AG20443 (cell line): ENCODE measurements around the gene ICOSLG.
"Not testable (repeated sequence)": the region's sequence is repeated elsewhere in the genome, so short reads cannot be mapped to it uniquely, and the experiment has no call there.

Experiments used
- DNase-seq: peaks from one replicate; pipeline ENCODE4 v3.0.0; 2012; ENCODE audit warnings: low spot score, mixed read lengths

The ICOSLG gene

DNA sequence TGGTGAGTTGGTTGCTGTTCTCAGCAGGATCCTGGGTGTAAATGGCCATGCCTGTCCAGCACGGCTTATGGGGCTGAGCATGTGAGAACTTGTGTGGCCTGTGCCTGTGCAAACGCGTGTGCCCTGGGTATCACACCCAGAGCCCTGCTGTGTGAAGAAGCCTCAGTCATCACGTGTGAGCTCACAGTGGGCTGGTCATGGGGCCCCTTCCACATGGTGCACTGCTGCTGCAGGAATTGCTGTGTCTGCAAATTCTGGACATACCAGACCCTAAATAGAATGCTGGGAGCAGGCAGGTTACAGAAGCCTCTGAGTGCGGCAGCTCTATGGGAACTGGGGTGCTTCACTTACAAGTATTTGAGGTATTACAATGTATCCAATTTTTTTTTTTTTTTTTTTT lies 17.4 kb downstream of the ICOSLG start:
- not testable (repeated sequence) for DNase-seq

DNA sequence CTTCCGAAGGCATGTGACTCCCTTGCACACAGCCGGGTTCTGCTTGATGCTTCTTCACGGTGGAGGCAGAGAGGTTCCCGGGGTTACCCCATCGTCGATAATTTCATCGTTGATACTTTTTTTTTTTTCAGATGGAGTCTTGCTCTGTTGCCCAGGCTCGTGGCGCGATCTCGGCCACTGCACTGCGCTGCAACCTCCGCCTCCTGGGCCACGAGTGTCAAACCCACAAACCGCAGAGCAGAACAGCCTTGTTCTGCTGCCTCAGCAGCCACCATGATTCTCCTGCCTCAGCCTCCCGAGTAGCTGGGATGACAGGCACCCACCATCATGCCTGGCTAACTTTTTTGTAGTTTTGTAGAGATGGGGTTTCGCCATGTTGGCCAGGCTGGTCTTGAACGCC lies 20.1 kb downstream of the ICOSLG start:
- DNase-seq: not testable (repeated sequence)

DNA sequence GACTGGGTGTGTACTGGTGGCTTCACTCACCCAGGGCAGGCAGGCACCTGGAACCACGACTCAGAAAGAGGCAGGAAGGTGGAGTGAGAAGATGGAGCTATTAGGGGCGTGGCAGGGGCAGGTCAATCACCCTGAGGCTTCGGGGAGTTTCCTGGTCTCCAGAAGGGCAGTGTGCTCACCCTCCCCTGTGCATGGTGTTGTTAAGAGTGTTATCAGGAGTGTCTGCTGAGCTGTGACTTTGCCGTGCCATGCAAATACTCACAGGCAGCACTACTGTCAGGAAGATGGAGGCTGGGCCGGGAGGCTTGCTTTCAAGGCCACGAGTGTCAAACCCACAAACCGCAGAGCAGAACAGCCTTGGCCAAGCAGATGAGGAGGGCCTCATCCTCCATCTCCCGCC lies 22.3 kb downstream of the ICOSLG start:
- not testable (repeated sequence) for DNase-seq

DNA sequence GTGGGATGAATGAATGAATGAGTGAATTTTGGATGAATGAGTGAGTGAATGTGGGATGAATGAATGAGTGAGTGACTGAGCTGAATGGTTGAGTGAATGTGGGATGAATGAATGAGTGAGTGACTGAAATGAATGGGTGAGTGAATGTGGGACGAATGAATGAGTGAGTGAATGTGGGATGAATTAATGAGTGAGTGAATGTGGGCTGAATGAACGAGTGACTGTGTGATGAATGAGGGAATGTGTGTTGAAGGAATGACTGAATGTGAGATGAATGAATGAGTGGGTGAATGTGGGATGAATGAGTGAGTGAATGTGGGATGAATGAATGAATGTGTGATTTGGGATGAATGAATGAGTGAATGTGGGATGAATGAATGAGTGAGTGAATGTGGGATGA lies 28.8 kb downstream of the ICOSLG start:
- DNase-seq: not testable (repeated sequence)

DNA sequence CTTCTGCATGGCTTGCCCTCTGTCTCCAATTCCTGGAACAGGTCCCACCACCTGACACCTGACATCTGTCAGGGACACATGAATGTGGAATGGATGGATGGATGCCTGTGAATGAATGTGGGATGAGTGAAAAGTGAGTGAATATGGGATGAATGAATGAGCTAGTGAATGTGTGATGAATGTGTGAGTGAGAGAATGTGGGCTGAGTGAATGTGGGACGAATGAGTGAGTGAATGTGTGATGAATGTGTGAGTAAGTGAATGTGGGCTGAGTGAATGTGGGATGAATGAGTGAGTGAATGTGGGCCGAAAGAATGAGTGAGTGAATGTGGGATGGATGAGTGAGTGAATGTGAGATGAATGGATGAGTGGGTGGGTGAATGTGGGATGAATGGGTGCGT lies 29.2 kb downstream of the ICOSLG start:
- not testable (repeated sequence) for DNase-seq

DNA sequence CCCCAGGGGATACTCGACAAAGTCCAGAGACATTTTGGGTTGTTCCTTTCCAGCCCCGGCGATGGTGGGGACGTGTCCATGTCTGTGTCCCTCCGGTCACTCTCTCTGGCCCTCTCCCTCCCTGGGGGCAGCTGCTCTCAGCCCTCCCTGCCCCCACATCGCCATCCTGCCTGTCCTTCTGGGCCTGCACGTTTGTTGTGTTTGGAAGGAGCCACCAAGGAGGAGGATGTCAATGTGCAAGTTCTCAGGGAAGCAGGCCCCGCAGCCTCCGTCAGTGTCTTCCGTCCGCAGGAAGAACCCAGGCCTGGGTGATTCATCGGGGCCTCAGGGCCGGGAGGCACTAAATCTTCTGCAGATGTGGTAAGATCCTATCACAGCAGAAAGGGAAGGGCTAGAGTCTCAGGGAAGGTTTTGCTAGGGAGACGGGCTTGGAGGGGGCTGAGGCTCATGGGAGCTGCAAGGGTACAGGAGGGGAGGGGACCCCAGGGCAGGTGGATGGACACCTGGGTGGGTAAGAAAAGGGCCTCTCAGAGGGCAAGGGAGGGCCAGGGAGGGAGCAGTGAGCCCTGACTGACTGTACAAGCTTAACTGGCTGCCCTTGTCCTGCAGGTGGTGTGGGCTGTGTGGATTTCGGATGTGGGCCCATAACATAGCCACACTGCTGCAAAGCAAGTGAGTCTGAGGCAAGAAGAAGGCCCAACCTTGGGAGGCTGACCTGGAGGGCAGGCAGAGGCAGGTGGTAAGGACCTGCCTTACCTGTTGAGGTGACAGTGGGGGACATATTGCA lies 32.7 kb downstream of the ICOSLG start:
- not testable (repeated sequence) for DNase-seq

DNA sequence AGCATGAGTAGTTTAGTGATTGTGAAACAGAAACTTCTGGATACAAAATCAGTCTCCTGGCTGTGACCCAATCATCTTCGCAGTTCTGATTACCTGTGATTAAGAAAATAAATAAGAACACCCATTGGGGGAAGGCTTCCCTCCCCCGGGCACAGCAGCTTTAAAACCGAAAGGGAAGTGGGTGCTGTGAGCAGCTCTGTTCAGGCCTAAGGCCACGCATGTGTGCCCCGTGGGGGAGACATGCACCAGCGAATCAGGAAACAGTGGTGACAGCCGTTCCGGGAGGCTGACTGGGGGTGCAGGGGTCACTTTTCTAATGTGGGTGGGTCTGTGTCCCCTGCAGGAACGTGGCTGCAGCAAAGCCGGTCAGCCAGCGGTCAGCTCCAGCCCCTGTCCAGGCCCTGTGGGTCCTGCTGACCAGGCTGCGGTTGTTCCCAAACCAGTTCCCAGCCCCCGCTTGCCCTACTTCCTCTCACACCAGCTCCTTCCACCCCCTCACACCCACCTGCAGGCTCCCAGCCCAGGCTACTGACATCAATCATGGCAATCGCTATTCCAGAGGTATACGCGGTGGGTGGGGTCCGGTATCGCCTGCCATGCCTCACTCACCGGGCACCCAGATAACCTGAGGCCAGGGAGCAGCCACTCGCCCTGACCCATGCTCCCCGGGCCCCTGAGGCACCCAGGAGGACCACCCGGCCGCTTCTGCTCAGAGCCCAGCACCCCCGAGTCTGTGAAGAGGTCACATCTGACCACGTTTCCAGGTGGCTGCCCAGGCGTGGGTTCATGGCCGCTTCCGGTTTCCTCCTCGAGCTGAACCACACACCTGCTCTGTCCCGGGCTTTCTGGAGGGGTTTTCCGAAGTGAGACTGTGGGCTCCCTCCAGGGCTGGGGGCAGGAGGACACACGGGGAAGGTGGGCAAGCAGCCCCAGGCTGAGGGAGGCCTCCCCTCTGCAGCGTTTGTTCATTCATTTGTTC lies 33.8 kb downstream of the ICOSLG start:
- DNase-seq: not testable (repeated sequence)

DNA sequence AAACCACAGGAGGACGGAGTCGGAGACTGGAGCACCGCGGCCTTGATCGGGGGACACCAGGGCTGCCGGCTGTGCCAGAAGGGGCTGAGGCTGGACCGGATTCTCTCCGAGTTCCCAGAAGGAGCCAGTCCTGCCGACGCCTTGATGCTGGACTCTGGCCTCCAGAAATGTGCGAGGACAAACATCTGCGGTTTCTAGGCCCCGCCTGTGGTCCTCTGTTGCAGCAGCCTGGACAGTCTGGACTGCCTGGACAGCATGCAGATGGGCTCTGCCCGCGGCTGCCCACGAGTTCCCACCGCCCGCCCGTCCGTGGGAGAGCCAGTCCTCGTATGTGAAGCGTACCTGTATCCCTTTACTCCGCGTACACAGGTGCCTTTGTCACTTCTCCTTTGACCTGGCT lies 34.6 kb downstream of the ICOSLG start:
- DNase-seq: not testable (repeated sequence)

DNA sequence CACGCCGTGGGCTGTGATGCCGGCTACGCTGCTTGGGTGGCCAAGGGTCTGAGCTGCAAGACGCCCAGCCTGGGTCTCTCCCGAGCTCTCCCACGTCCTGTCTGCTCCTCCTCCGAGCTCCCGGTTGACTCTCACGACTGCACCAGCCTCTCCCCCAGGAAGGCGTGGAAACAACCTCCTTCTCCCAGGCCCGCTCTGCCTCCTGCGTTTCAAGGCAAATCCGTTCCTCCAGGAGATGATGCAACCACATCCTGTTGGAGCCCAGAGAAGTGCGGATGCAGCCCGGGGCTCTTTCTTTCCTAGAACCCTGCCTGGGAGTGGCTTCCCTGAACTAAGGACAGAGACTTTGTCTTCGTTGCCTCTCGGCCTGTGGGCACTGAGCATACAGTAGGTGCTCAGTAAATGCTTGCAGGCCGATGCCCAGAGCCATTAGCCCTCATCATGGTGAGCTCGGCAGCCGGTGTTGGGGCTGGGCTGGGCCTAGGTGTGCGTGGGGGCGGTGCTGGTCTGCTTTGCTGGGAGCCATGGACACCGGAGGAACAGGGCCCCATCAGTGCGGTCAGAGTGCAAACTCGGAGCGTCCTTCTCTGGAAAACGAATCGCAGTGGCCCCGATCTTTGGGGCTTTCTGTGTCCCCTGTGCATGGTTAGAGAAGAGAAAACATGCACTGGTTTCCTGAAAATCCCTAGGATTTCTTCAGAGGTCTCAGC lies 38.0 kb downstream of the ICOSLG start:
- DNase-seq: not testable (repeated sequence)

DNA sequence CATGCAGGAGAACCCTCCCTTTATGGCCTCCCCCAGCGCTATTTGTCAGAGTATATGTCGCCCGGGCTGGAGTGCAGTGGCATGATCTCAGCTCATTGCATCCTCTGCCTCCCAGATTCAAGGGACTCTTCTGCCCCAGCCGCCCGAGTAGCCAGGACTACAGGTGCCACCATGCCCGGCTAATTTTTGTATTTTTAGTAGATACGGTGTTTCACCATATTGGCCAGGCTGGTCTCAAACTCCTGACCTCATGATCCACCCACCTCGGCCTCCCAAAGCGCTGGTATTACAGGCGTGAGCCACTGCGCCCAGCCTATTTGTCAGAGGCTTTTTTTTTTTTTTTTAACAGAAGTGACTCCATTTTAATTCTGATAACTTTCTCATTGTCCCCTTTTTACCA lies 40.7 kb downstream of the ICOSLG start:
- not testable (repeated sequence) for DNase-seq

DNA sequence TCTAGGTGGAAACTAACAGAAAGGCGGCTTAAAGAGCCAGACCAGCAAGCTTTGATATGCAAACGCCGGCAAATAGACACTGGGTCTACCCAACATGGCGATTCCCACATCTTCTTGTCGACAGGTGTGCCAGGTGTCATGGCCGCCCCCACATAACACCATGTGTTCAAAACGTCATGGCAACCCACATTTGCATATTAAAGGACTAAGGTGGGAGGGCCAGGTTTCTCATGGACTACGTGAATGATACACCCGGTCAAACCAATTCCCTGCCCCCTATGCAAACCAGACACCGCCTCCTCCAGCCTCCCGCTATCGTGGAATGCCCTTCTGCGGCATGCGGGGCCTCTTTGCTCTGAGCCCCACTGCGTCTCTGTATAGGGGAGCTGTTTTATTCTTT lies 41.3 kb downstream of the ICOSLG start:
- no peak for DNase-seq

DNA sequence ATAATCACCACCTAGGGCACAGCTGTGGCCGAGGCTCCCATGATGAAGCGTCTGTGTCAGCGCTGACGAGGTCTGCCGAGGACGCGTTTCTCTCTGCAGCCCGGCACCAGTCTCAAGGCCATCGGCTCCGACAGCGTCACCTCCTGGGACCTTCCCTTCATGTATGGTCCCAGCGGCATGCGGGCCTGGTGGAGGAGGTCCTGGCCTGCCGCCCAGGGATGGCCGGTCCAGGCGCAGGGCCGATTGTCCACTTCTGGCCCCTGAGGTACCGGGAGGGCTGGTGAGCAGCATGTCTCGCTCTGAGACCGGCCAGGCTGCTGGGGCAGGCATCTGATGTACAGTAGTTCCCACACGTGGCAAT lies 43.6 kb downstream of the ICOSLG start:
- not testable (repeated sequence) for DNase-seq

DNA sequence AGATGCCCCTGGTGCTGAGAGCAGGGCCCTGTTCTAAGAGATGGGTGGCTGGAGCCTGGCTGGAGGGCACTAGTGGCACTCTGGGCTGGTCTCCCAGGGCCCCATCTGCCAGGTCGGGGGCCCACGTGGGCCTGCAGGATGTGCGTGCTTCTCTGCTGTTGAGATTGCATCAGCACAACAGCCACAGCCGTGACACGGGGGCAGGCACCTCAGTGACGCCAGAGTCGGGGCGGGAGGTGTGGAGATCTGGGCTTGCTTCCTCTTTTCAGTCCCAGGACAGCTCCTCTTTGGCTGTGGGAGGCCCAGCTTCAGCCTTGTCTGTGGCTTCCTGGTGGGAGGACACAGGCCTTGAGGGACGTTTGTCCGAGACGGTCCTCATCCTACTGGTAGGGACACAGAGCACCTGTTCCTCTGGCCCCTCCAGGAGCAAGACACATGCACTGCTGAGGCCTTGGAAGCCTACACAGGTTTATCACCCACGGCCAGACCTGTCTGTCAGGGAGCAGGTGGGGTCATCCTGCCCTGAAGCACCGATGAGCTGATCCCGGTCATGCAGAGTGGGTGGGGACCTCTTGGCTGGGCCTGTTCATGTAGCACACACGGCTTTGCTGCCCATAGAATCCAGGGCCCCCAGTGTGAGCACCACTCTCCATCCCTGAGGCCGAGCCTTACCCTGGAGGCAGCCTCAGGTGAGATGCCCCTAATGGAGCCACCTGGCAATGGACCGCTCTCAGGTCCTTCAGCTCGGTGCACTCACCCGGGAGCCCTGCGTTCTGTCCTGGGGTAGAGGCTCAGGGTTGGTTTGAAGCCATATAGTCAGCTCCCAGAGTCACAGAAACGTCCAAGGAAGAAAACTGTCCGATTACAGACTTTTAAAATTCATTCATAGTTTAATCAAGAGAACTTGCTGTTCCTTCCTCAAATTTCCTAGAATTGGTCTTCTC lies 44.3 kb downstream of the ICOSLG start:
- DNase-seq: not testable (repeated sequence)

DNA sequence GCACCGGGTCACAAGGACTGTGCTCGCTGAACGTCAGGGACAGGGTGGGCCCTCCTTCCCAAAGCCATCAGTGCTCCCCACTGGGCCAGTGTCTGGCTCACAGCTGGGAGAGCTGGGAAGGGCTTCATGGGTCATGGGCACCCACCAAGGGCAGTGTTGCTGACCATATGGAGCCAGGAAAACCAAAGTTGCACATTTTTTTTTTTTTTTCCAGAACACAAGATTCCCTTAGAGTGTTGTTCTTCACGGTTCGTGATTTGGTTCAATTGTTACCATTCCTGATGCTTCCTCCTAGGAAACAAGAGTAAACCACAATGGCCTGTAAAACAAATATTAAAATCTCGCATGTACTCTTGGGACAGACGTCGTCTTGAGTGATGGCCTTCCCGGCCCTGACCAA lies 45.9 kb downstream of the ICOSLG start:
- DNase-seq: not testable (repeated sequence)

DNA sequence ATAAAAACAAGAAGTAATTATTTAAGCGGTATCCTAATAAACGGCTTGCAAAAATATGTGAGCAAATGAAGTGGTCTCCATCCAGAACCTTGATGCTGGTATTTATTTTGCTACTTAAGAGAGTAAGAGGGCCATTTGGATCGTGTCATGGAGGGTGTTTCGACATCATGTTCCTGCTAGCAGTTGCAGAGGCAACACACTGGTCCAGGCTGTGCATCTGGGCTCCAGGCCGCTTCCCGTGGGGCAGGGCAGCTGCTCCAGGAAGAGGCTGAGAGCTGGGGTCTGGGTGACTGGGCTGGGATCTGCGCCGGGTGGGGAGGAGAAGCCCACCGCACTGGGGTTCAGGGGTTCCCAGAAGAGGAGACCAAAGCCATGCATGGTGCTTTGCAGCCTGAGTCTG lies 46.3 kb downstream of the ICOSLG start:
- DNase-seq: not testable (repeated sequence)

DNA sequence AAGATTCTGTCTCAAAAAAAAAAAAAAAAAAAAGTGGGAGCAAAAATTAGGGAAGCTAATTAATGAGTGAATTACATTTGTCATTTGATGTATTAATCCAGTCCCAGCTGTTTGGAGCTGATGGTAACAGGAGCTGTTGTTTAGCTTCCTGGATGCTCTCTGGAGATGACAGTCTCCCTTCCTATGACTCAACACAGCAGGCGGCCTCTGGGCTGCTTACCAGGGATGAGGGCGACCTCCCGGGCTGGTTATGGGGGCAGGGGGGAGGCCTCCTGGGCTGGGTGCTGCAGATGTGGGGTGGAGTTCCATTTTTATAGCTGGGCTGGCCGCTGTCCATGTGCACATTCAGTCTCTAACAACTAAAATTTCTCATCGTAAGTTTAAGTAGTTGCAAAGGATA lies 47.6 kb downstream of the ICOSLG start:
- not testable (repeated sequence) for DNase-seq

DNA sequence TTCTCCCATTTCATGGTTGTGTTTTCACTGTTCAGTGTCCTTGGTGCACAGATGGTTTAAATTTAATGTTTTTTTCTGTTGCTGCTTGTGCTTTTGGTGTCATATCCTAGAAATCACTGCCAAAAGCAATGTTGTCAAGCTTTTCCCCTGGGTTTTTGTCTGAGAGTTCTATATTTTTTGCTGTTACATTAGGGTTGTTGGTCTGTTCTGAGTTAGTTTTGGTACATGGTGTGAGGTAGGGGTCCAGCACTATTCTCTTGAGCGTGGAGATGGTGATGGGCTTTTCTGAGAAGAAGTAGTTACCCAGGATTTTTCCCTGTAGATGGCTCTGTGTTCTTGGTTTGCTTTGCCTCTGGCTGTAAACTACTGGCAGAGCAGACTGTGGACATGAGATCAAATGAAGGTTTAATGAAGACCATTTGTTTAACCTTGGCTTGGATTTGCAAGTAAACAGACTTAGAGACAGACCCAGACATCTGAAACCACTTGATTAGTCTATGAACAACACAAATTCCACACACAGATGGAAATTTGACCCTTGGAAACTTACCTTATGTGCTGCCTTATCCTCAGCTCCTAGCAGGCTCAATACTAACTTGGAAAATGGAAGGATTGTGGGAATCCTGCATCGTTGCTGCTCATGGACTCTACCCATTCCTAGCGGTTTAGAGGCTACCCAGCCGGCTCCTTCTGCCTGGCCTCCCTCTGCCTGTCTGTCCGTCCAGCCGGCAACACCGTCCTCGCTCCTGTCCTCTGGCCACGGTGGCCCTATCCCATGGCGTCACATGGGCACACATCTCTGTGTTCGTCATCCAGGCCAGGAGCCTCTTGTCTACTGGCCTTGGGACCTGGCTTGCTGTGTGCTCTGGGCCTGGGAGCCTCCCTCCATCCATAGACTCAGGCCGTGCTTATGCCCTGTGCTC lies 50.1 kb downstream of the ICOSLG start:
- not testable (repeated sequence) for DNase-seq

DNA sequence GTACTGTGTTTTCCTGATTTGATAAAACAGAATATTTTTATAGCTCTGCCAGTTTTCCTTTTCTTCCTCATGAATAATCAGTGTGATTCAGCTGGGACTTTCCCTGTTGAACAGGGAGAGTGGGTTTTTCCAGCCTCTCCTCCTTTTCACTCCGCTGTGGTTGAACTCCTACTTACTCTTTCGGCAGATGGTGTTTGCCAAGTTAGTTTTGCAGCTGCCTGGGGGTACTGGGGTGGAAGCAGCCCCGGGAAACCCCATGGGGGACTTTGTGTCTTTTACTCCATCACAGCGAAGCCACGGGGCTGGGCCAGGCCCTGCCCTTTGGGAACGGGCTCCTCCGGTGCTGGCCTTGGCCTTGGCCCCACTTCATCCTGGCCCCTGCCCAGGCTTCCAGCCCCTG lies 55.9 kb downstream of the ICOSLG start:
- DNase-seq: not testable (repeated sequence)

DNA sequence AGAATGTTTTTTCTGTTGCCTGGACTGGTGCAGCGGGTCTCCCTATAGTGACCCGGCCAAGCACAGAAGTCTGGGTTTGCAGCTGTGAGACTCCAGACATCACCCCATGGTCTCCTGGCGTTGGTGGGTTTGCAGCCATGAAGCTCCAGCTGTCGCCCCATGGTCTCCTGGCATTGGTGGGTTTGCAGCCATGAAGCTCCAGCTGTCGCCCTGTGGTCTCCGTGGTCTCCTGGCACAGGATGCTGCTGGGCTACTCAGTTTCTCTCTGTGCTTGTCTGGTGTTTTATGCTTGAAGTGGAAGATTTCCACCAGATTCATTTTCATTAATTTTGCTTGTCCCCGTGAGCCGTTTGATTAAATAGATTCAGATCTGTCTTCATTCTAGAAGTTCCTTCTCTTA lies 58.5 kb downstream of the ICOSLG start:
- DNase-seq: not testable (repeated sequence)

DNA sequence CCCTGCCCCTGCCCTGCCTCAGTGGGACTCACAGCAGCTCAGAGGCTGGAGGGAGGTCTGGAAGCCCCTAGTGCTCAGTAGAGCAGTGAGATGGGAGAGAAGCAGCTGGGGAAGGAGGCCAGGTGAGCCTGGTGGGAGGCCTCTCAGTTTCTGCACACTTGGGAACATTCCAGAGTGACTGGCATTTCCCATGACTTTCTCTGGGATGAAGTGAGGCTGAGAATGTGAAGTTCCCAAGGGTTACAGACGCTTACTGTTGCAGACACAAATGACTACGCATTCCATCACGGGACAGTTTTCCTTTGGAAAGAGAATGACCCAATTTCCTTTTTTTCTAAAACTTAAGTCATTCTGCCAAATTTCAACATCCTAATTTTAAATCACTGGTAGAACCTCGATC lies 59.2 kb downstream of the ICOSLG start:
- not testable (repeated sequence) for DNase-seq
